ENCODE results near the gene ATP7B.

DNA sequence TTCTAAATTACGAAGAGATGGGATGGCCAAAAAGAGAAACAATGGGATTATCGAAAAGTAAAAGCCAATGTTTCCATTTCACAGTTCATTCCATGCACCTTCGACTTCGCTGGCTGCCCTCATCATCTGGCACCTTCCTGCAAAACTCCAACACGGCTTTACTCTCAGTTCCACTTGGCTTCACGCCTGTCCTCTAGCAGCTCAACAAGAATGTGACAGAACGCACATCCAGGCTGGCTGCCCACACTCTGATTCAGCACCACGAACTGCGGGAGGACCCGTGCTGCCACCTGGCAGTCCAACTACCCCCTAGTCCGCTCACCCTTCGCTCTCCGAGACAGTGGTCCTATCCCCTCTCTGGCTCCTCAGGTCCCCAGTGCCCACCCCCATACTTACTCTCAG lies 11.7 kb downstream of the ATP7B start:
- TF ChIP-seq POLR2A (IDR thresholded peaks at IDR 0.05; ENCODE audit: low read depth, low read length) (no peak), FOS (IDR thresholded peaks at IDR 0.05; ENCODE audit: borderline replicate concordance, insufficient read depth, low read length) (no peak), POLR2AphosphoS5 (IDR thresholded peaks at IDR 0.05; ENCODE audit: insufficient read depth, low read depth, low read length) (no peak), EZH2 (IDR thresholded peaks at IDR 0.05; ENCODE audit: borderline replicate concordance, low read depth, low read length, severe bottlenecking) (no peak), MYC (IDR thresholded peaks at IDR 0.05; ENCODE audit: low read depth, low read length) (no peak), GATA2 (IDR thresholded peaks at IDR 0.05; ENCODE audit: insufficient read depth, insufficient read length, low read depth, low read length) (no peak)
- TF ChIP-seq, protein P1, sequence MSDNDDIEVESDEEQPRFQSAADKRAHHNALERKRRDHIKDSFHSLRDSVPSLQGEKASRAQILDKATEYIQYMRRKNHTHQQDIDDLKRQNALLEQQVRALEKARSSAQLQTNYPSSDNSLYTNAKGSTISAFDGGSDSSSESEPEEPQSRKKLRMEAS (IDR thresholded peaks at IDR 0.05; ENCODE audit: insufficient read depth, insufficient read length): no peak
- TF ChIP-seq, protein P2, sequence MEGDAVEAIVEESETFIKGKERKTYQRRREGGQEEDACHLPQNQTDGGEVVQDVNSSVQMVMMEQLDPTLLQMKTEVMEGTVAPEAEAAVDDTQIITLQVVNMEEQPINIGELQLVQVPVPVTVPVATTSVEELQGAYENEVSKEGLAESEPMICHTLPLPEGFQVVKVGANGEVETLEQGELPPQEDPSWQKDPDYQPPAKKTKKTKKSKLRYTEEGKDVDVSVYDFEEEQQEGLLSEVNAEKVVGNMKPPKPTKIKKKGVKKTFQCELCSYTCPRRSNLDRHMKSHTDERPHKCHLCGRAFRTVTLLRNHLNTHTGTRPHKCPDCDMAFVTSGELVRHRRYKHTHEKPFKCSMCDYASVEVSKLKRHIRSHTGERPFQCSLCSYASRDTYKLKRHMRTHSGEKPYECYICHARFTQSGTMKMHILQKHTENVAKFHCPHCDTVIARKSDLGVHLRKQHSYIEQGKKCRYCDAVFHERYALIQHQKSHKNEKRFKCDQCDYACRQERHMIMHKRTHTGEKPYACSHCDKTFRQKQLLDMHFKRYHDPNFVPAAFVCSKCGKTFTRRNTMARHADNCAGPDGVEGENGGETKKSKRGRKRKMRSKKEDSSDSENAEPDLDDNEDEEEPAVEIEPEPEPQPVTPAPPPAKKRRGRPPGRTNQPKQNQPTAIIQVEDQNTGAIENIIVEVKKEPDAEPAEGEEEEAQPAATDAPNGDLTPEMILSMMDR (IDR thresholded peaks at IDR 0.05; ENCODE audit: extremely low read depth in 1 of 2, insufficient read depth in 1 of 2, low read depth in 1 of 2, low read length in 2 of 2): no peak
